OCI-LY1 (cell line): ENCODE measurements around the gene HOPX.

ENCODE experiments used
- H2AFZ ChIP-seq: fragments of 200-600 bp; sonication (generic), shearing (Covaris generic); 2 replicates; pipeline ENCODE4 v1.6.0; 2014; ENCODE audit warnings: antibody characterized with exemption, mild to moderate bottlenecking, low read length
- H3F3A ChIP-seq: fragments of 200-600 bp; sonication (generic), shearing (Covaris generic); 2 replicates; pipeline ENCODE4 v1.6.0; 2014; ENCODE audit warnings: mild to moderate bottlenecking, antibody characterized with exemption, low read length, moderate library complexity; ENCODE audit not compliant: insufficient read depth
- H3K27ac ChIP-seq: fragments of 200-600 bp; sonication (generic); 2 replicates; pipeline ENCODE4 v1.5.1; 2014; ENCODE audit warnings: low read length, mixed run types, mild to moderate bottlenecking, low read depth; ENCODE audit not compliant: poor library complexity, severe bottlenecking
- H3K27me3 ChIP-seq: fragments of 200-600 bp; sonication (generic); 2 replicates; pipeline ENCODE4 v1.6.0; 2014; ENCODE audit warnings: antibody characterized with exemption, mild to moderate bottlenecking, low read length, moderate library complexity; ENCODE audit not compliant: insufficient read depth
- H3K36me3 ChIP-seq: fragments of 200-600 bp; sonication (generic); 2 replicates; pipeline ENCODE4 v1.6.1; 2014; ENCODE audit warnings: mild to moderate bottlenecking, antibody characterized with exemption, low read length, moderate library complexity, mixed read lengths; ENCODE audit not compliant: insufficient read depth
- H3K4me1 ChIP-seq: fragments of 200-600 bp; sonication (generic); 2 replicates; pipeline ENCODE4 v1.5.1; 2014; ENCODE audit warnings: mild to moderate bottlenecking, low read length, moderate library complexity; ENCODE audit not compliant: insufficient read depth, severe bottlenecking
- H3K4me2 ChIP-seq: fragments of 200-600 bp; sonication (generic), shearing (Covaris generic); 2 replicates; pipeline ENCODE4 v1.6.1; 2014; ENCODE audit warnings: low read length
- H3K4me3 ChIP-seq: fragments of 200-600 bp; sonication (generic); 2 replicates; pipeline ENCODE4 v1.5.1; 2014; ENCODE audit warnings: low read length, low read depth, mild to moderate bottlenecking, mixed read lengths; ENCODE audit not compliant: poor library complexity, severe bottlenecking
- H3K79me2 ChIP-seq: fragments of 200-600 bp; shearing (Covaris generic); 2 replicates; pipeline ENCODE4 v1.6.1; 2016; ENCODE audit warnings: mixed run types, low read length, mixed read lengths; ENCODE audit not compliant: insufficient read depth
- H3K9ac ChIP-seq: fragments of 200-600 bp; sonication (generic), shearing (Covaris generic); 2 replicates; pipeline ENCODE4 v1.6.1; 2014; ENCODE audit warnings: mild to moderate bottlenecking, low read length, mixed read lengths
- H3K9me2 ChIP-seq: fragments of 200-600 bp; sonication (generic), shearing (Covaris generic); 2 replicates; pipeline ENCODE4 v1.6.1; 2014; ENCODE audit warnings: low read depth, mild to moderate bottlenecking, low read length, mixed read lengths
- H3K9me3 ChIP-seq: fragments of 200-600 bp; shearing (Covaris generic); 2 replicates; pipeline ENCODE4 v1.6.1; 2014; ENCODE audit warnings: low read length, mixed read lengths
- H4K20me1 ChIP-seq: fragments of 200-600 bp; sonication (generic), shearing (Covaris generic); 2 replicates; pipeline ENCODE4 v1.6.0; 2016; ENCODE audit warnings: mild to moderate bottlenecking, low read length; ENCODE audit not compliant: insufficient read depth
- EZH2 ChIP-seq: fragments of 200-600 bp; sonication (generic), shearing (Covaris generic); IDR thresholded peaks from 2 replicates; pipeline ENCODE4 v1.8.0; 2017; ENCODE audit warnings: borderline replicate concordance, mixed run types, mild to moderate bottlenecking, antibody characterized with exemption, low read length, moderate library complexity, mixed read lengths
- TF ChIP-seq, protein P1 (sequence below): fragments of 200-600 bp; sonication (generic), shearing (Covaris generic); IDR thresholded peaks from 2 replicates; pipeline ENCODE4 v1.5.1; 2017; ENCODE audit warnings: mild to moderate bottlenecking, antibody characterized with exemption, low read length, moderate library complexity, mixed read lengths

HOPX gene

DNA sequence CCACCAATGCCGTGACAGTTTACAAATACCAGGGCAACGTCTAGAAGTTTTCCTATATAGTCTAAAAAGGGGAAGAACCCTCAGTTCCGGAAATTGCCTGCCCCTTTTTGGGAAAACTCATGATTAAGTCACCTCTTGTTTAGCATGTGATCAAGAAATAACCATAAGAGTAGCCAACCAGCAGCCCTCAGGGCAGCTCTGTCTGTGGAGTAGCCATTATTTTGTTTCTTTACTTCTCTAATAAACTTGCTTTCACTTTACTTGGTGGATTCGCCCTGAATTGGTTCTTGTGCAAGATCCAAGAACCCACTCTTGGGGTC is 20.0 kb upstream of the HOPX start:
- TF ChIP-seq, protein P1, sequence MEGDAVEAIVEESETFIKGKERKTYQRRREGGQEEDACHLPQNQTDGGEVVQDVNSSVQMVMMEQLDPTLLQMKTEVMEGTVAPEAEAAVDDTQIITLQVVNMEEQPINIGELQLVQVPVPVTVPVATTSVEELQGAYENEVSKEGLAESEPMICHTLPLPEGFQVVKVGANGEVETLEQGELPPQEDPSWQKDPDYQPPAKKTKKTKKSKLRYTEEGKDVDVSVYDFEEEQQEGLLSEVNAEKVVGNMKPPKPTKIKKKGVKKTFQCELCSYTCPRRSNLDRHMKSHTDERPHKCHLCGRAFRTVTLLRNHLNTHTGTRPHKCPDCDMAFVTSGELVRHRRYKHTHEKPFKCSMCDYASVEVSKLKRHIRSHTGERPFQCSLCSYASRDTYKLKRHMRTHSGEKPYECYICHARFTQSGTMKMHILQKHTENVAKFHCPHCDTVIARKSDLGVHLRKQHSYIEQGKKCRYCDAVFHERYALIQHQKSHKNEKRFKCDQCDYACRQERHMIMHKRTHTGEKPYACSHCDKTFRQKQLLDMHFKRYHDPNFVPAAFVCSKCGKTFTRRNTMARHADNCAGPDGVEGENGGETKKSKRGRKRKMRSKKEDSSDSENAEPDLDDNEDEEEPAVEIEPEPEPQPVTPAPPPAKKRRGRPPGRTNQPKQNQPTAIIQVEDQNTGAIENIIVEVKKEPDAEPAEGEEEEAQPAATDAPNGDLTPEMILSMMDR: no peak
- no peak for TF ChIP-seq EZH2

GRCh38 chr4:56699537-56700105 is 18.5 kb upstream of the HOPX start:
- Histone ChIP-seq H3K4me1 (no peaks in the 10 kb centered on the region), H3K4me2 (no peak overlapping the region), H3K79me2 (no peaks in the 10 kb centered on the region), H3F3A (no peaks in the 10 kb centered on the region), H2AFZ (no peak overlapping the region), H3K27me3 (no peaks in the 10 kb centered on the region), H3K9ac (no peak overlapping the region), H3K36me3 (no peaks in the 10 kb centered on the region), H3K9me2 (no peaks in the 10 kb centered on the region), H4K20me1 (no peaks in the 10 kb centered on the region), H3K9me3 (no peaks in the 10 kb centered on the region), H3K4me3 (no peak overlapping the region), H3K27ac (no peak overlapping the region)
- TF ChIP-seq, protein P1: no peak
- no peak for TF ChIP-seq EZH2

More for the DNA sequence above, 20.0 kb upstream of the HOPX start:
- Histone ChIP-seq H3K4me1 (no peaks in the 10 kb centered on the region), H4K20me1 (no peaks in the 10 kb centered on the region), H3K27ac (no peak overlapping the region), H3K9ac (no peak overlapping the region), H3K9me2 (no peaks in the 10 kb centered on the region), H3K27me3 (no peaks in the 10 kb centered on the region), H3K4me2 (no peak overlapping the region), H3K9me3 (no peaks in the 10 kb centered on the region), H3K4me3 (no peak overlapping the region), H3K36me3 (no peaks in the 10 kb centered on the region), H3K79me2 (no peaks in the 10 kb centered on the region), H3F3A (no peaks in the 10 kb centered on the region), H2AFZ (no peak overlapping the region)

- Histone ChIP-seq H3K4me1 (no peaks in the 10 kb centered on the region), H3K4me2 (no peak overlapping the region), H2AFZ (no peak overlapping the region), H3K9me2 (no peaks in the 10 kb centered on the region), H3F3A (no peaks in the 10 kb centered on the region), H3K9me3 (no peaks in the 10 kb centered on the region), H3K79me2 (no peaks in the 10 kb centered on the region), H3K27ac (no peak overlapping the region), H3K4me3 (no peak overlapping the region), H3K36me3 (no peaks in the 10 kb centered on the region), H4K20me1 (no peaks in the 10 kb centered on the region), H3K27me3 (no peaks in the 10 kb centered on the region), H3K9ac (no peak overlapping the region)
- TF ChIP-seq, protein P1: no peak
- no peak for TF ChIP-seq EZH2
These were observed 17.2 kb upstream of the HOPX start for GRCh38 chr4:56698329-56698728.
